ENCODE measurements around the gene RARG. TPM values are rescaled to one million over a fixed set of nuclear protein-coding genes. Genes with fewer than 3 reads are reported as not detected.

The RARG gene
- total and polyA plus RNA-seq, 2 of the 8 experiments (the other 6 are each of a cell fraction or from before 2014, with no cell fraction given): 68.6 to 68.9 TPM

DNA sequence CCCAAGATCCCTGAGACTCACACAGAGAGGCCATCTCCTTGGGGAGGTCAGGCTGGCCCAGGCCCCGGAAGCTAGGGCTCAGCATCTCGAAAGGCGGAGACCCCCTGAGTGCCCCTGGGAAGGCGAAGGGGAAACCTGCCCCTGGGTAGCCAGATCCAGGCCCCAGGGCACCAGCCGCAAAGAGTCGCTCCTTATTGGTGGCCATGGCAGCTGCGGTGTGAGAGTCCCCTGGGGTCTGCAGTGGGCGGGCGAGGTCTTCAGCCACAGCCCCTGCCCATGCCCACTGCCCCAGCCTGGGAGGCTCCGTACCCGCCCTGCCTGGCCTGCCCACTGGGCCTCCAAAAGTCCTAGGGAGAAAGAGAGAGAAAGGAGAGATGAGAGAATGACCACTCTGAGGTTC, 4.7 kb downstream of the RARG start (continued):
- TF ChIP-seq MAFK (IDR thresholded peaks at IDR 0.05; ENCODE audit: low read depth, low read length) (no peak), SAP30 (IDR thresholded peaks at IDR 0.05; ENCODE audit: insufficient read depth, insufficient replicate concordance, low read length) (no peak), SP1 (IDR thresholded peaks at IDR 0.05; ENCODE audit: low read depth, low read length) (no peak), RNF2 (IDR thresholded peaks at IDR 0.05; ENCODE audit: borderline replicate concordance, low read depth, low read length, missing control alignments, poor library complexity, severe bottlenecking) (no peak), EGR1 (IDR thresholded peaks at IDR 0.05; ENCODE audit: borderline replicate concordance, low read depth, low read length) (no peak)
- TF ChIP-seq, protein P1, sequence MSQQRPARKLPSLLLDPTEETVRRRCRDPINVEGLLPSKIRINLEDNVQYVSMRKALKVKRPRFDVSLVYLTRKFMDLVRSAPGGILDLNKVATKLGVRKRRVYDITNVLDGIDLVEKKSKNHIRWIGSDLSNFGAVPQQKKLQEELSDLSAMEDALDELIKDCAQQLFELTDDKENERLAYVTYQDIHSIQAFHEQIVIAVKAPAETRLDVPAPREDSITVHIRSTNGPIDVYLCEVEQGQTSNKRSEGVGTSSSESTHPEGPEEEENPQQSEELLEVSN (IDR thresholded peaks at IDR 0.05): no peak
